ENCODE measurements around the gene RNPS1. TPM values are rescaled to one million over a fixed set of nuclear protein-coding genes. Genes with fewer than 3 reads are reported as not detected.

RNPS1 gene
- total RNA-seq, 2 experiments from 2014 or later, result 225 to 339 TPM

DNA sequence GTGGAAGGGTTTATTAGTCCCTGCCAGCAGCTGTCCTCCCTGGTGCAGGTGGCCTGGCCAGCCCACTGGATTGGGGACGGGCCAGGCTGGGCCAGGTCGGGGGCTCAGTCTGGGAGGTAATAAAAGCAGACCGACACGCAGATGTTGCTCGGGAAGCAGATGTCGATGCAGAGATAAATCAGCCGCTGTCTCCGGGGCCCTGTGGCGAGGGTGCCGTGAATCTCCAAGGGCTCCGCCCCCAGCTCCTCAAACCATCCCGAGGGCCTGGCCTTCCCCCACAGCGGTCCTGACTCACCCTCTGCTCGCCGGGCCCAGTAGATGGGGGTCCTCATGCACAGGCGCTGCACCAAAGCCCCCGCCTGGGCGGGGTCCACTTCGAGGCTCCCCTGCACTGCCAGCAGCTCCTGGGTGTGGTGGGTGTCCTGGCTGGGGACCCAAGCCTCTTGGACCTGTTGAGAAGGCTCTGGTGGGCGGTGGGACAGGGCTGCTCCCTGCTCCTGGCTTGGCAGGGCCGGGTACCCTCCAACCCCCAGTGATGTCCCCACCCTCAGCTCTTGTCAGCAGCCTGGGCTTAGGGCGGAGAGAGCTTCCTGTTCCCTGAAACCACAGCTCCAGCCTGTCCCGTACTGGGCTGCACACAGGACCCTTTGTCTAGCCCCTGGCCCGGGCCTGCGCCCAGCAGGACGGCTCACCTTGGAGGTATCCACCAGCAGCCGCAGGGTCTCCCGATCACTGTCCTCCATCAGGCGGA lies 58.5 kb downstream of the RNPS1 start:
- Histone ChIP-seq H3K4me2 (ENCODE audit: low read length) (no peak overlapping the region), H3K4me1 (ENCODE audit: insufficient read depth, low read length, poor library complexity, severe bottlenecking) (peaks cover 31% of the 10 kb centered on the region), H3K9me2 (ENCODE audit: insufficient read depth, low read length) (no peaks in the 10 kb centered on the region), H4K20me1 (ENCODE audit: insufficient read depth, low read length) (peaks cover 13% of the 10 kb centered on the region; the same call in 1 of the 2 replicates), H3K27ac (ENCODE audit: low read depth, low read length, poor library complexity, severe bottlenecking) (no peak overlapping the region), H3K36me3 (ENCODE audit: insufficient read depth, low read length) (peaks cover 46% of the 10 kb centered on the region), H3K9me3 (ENCODE audit: low read length) (no peaks in the 10 kb centered on the region), H3K4me3 (ENCODE audit: low read depth, low read length, poor library complexity, severe bottlenecking) (no peak overlapping the region), H2AFZ (ENCODE audit: low read length) (no peak overlapping the region), H3K79me2 (ENCODE audit: insufficient read depth, low read depth, low read length) (peaks cover 26% of the 10 kb centered on the region; the same call in 1 of the 2 replicates)
- TF ChIP-seq EZH2phosphoT487 (IDR thresholded peaks at IDR 0.05; ENCODE audit: borderline replicate concordance, low read depth, low read length) (no peak), CTCF (conservative IDR thresholded peaks at IDR 0.05; ENCODE audit: low read length) (no peak)
- DNase-seq (ENCODE audit: low spot score), result no peak
- POLR2A ChIA-PET, result no interaction called here
- CTCF ChIA-PET (ENCODE audit: unreplicated experiment), result no interaction called here
- intact Hi-C loops (cut with micrococcal nuclease; ENCODE audit: unreplicated experiment), result no loop called here
- BruUV-seq (replicated peaks), result no TSS peak

DNA sequence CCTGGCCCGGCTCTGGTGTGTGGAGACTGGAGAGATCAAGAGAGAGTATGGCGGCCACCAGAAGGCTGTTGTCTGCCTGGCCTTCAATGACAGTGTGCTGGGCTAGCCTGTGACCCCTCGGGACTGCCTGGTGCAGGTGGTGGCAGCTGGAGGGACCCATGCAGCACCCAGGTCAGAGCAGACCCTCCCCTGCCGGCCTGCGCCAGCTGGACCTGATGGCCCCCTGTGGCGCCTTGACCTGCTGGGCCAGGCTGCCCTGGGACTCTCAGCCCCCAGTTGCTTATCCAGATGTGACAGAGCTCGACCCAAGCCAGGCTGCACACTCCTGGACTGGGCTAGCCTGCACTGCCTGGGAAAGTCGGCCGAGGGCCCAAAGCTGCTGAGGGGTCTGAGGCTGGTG lies 59.2 kb downstream of the RNPS1 start:
- CTCF ChIA-PET (ENCODE audit: unreplicated experiment), result no interaction called here
- intact Hi-C loops (cut with micrococcal nuclease; ENCODE audit: unreplicated experiment), result no loop called here

More for the DNA sequence above, 59.2 kb downstream of the RNPS1 start:
- no peaks in the 10 kb centered on the region for H3K9me2 ChIP-seq (ENCODE audit: insufficient read depth, low read length)
- no peak overlapping the region for H2AFZ ChIP-seq (ENCODE audit: low read length)
- peaks cover 13% of the 10 kb centered on the region; the same call in 1 of the 2 replicates for H4K20me1 ChIP-seq (ENCODE audit: insufficient read depth, low read length)
- H3K79me2 ChIP-seq (ENCODE audit: insufficient read depth, low read depth, low read length), result peaks cover 25% of the 10 kb centered on the region; the same call in 1 of the 2 replicates
- H3K4me2 ChIP-seq (ENCODE audit: low read length), result no peak overlapping the region
- no peak for DNase-seq (ENCODE audit: low spot score)
- BruUV-seq (replicated peaks), result no TSS peak
- no peak overlapping the region for H3K27ac ChIP-seq (ENCODE audit: low read depth, low read length, poor library complexity, severe bottlenecking)
- peaks cover 31% of the 10 kb centered on the region for H3K4me1 ChIP-seq (ENCODE audit: insufficient read depth, low read length, poor library complexity, severe bottlenecking)
- no peak overlapping the region for H3K4me3 ChIP-seq (ENCODE audit: low read depth, low read length, poor library complexity, severe bottlenecking)
- H3K36me3 ChIP-seq (ENCODE audit: insufficient read depth, low read length), result peaks cover 46% of the 10 kb centered on the region
- POLR2A ChIA-PET, result interaction anchor here (1.3 kb wide), 1 partner anchor 68 kb away, joined by 3 read pairs; no protein-coding TSS in a partner anchor
- no peaks in the 10 kb centered on the region for H3K9me3 ChIP-seq (ENCODE audit: low read length)
- TF ChIP-seq EZH2phosphoT487 (IDR thresholded peaks at IDR 0.05; ENCODE audit: borderline replicate concordance, low read depth, low read length) (no peak), CTCF (conservative IDR thresholded peaks at IDR 0.05; ENCODE audit: low read length) (no peak)

Data from OCI-LY7 (cell line).